Stimulated activated CD8-positive, alpha-beta memory T cell treated with anti-CD3 and anti-CD28 coated beads, Interleukin-4, amount 100 ng/mL, for 4 hours (primary cell): ENCODE results near the gene KCNQ5.
"Not testable (repeated sequence)": the region's sequence is repeated elsewhere in the genome, so short reads cannot be mapped to it uniquely, and the experiment has no call there.

Experiments
- DNase-seq, 2 donors: peaks; one replicate each; pipeline ENCODE4 v3.0.0-alpha.2; 2020; ENCODE audit warnings: low read depth in 2 of 2, low spot score in 1 of 2

The KCNQ5 gene

DNA sequence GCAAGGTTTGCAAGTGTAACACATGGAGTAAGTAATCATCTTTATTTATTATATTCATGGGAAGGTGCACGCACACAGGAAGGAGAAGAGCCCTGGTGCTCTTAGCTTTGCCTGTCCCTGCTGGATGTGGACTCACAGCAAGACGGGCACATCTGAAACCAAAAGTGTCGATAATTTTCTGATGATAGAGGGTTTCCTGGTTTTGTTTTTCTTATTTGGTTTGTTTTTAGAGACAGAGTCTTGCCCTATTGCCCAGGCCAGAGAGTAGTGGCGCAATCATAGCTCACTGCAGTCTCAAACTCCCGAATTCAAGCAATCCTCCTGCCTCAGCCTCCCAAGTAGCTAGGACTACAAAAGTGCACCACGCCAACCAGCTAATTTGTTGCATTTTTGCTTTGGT is 611.2 kb downstream of the KCNQ5 start:
- DNase-seq, result no peak

GRCh38 chr6:73233971-73234370 is 612.1 kb downstream of the KCNQ5 start:
- DNase-seq, result not testable (repeated sequence)

GRCh38 chr6:73234733-73235132 is 612.9 kb downstream of the KCNQ5 start:
- DNase-seq, result no peak

DNA sequence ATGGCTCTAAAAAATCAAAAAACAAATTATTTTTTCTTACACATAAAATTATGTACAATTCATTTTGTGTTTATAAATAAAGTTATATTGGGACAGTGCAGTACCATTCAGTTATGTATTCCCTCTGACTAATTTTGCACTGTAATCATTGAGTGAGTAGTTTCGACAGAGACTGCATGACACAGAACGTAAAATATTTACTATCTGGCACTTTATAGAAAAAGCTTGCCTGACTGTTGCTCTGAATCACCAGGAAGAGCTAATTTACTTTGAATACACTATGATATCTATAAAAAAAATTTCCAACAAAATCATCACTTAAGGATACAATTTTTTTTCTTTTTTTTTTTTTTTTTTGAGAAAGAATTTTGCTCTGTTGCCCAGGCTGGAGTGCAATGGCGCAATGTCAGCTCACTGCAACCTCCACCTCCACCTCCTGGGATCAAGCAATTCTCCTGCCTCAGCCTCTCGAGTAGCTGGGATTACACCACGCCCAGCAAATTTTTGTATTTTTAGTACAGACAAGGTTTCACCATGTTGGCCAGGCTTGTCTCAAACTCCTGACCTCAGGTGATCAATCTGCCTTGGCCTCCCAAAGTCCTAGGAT is 614.4 kb downstream of the KCNQ5 start:
- no peak for DNase-seq

- no peak for DNase-seq
These were observed 618.9 kb downstream of the KCNQ5 start for GRCh38 chr6:73240730-73241129.

DNA sequence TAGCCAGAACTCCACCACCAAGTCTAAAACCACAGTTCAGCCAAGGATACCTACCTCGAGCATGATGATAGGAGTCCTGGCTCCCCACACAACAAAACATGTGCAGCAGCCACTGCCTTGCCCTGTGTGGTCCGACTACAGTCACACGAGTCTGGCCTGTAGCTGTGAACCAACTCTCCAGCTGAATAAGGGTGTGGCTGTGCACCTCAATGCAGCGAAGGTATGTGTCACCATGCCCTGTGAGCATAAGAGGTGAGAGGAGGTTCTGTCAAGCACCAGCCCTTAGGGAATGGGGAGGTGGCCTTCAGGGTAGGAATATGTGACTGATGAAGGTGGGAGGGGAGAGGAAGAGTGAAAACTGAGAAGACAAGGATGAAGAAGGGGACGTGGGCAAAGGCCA is 620.1 kb downstream of the KCNQ5 start:
- DNase-seq, result no peak
